Measurements from ENCODE around the gene FBXO31.
A peak's percentile ranks its signal among the peaks of the same experiment; 100 is the strongest.

The FBXO31 gene

GRCh38 chr16:87384162-87384874, 742 bp upstream of the FBXO31 start:
- H4K20me1 ChIP-seq (ENCODE audit: insufficient read depth, low read length) = peaks cover 25% of the 10 kb centered on the region; the same call in 1 of the 2 replicates
- H3K4me1 ChIP-seq (ENCODE audit: insufficient read depth, low read length) = peaks cover 65% of the 10 kb centered on the region
- peak overlapping the region; percentile 78 for H3K9ac ChIP-seq (ENCODE audit: low read depth, low read length)
- peaks cover 70% of the 10 kb centered on the region for H3K79me2 ChIP-seq (ENCODE audit: insufficient read depth, low read length)
- peak overlapping the region; percentile 54 to 77 for H3K4me3 ChIP-seq (ENCODE audit: low read depth in 1 of 2, low read length in 2 of 2)
- peaks cover 2% of the 10 kb centered on the region for H3K36me3 ChIP-seq (ENCODE audit: insufficient read depth, low read length)
- peak; percentile 33 for ATAC-seq (ENCODE audit: insufficient read depth, low read depth)
- peak overlapping the region; percentile 84 for H3K27ac ChIP-seq (ENCODE audit: low read length)
- H3K9me3 ChIP-seq (ENCODE audit: insufficient read depth, low read length, severe bottlenecking) = no peaks in the 10 kb centered on the region
- H3K4me2 ChIP-seq (ENCODE audit: insufficient read depth, low read length) = peak overlapping the region; percentile 93
- peak overlapping the region; percentile 77 for H2AFZ ChIP-seq (ENCODE audit: low read depth, low read length)
- DNase-seq = no peak
- TF ChIP-seq EZH2 (IDR thresholded peaks at IDR 0.05; ENCODE audit: borderline replicate concordance, low read depth, low read length, severe bottlenecking) (no peak), CTCF (IDR thresholded peaks at IDR 0.05; ENCODE audit: borderline replicate concordance, extremely low read depth, low read length, poor library complexity, severe bottlenecking) (no peak)
- no peaks in the 10 kb centered on the region for H3K27me3 ChIP-seq (ENCODE audit: insufficient read depth, low read length, poor library complexity)

GRCh38 chr16:87382023-87382785, 1.4 kb downstream of the FBXO31 start:
- TF ChIP-seq EZH2 (IDR thresholded peaks at IDR 0.05; ENCODE audit: borderline replicate concordance, low read depth, low read length, severe bottlenecking) (no peak), CTCF (IDR thresholded peaks at IDR 0.05; ENCODE audit: borderline replicate concordance, extremely low read depth, low read length, poor library complexity, severe bottlenecking) (no peak)
- Histone ChIP-seq H4K20me1 (ENCODE audit: insufficient read depth, low read length) (peaks cover 33% of the 10 kb centered on the region; the same call in 1 of the 2 replicates), H3K4me1 (ENCODE audit: insufficient read depth, low read length) (peaks cover 44% of the 10 kb centered on the region), H3K9me3 (ENCODE audit: insufficient read depth, low read length, severe bottlenecking) (no peaks in the 10 kb centered on the region), H3K36me3 (ENCODE audit: insufficient read depth, low read length) (peaks cover 8% of the 10 kb centered on the region), H2AFZ (ENCODE audit: low read depth, low read length) (no peak overlapping the region), H3K4me2 (ENCODE audit: insufficient read depth, low read length) (peak overlapping the region; percentile 93), H3K79me2 (ENCODE audit: insufficient read depth, low read length) (peaks cover 83% of the 10 kb centered on the region), H3K9ac (ENCODE audit: low read depth, low read length) (peak overlapping the region; percentile 78), H3K4me3 (ENCODE audit: low read depth in 1 of 2, low read length in 2 of 2) (peak overlapping the region; percentile 54 to 77; a peak in 3 of 4 replicates), H3K27me3 (ENCODE audit: insufficient read depth, low read length, poor library complexity) (no peaks in the 10 kb centered on the region), H3K27ac (ENCODE audit: low read length) (peak overlapping the region; percentile 65)
- DNase-seq (no peak), ATAC-seq (ENCODE audit: insufficient read depth, low read depth) (no peak)

DNA sequence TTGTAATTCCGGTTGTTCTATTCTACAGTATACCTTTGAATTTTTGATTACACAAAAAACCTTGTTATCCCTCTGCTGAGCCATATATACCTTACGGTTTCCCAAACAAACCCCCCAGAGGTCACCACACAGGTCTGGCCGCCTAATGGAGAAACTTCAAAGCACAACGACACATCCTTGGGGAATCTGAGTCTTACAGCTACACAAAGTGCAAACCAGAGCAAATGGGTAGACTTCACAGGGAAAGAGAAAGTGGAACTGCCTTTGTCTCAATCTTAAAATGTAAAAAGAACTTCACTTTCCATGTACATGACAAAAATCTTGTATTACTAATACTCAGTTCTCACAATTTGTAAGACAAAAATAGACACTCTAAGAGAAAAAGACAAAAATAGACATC, 2.7 kb downstream of the FBXO31 start:
- H3K27ac ChIP-seq (ENCODE audit: low read length) = no peak overlapping the region
- H4K20me1 ChIP-seq (ENCODE audit: insufficient read depth, low read length) = peaks cover 43% of the 10 kb centered on the region; the same call in 1 of the 2 replicates
- no peak for ATAC-seq (ENCODE audit: insufficient read depth, low read depth)

More for the DNA sequence above, 2.7 kb downstream of the FBXO31 start:
- Histone ChIP-seq H3K79me2 (ENCODE audit: insufficient read depth, low read length) (peaks cover 87% of the 10 kb centered on the region), H3K4me1 (ENCODE audit: insufficient read depth, low read length) (peaks cover 34% of the 10 kb centered on the region), H2AFZ (ENCODE audit: low read depth, low read length) (no peak overlapping the region), H3K4me2 (ENCODE audit: insufficient read depth, low read length) (peak overlapping the region; percentile 93), H3K4me3 (ENCODE audit: low read depth in 1 of 2, low read length in 2 of 2) (no peak overlapping the region), H3K9ac (ENCODE audit: low read depth, low read length) (0 out of 2 replicates have a peak overlapping the region, but pooled peaks have one; percentile 2), H3K27me3 (ENCODE audit: insufficient read depth, low read length, poor library complexity) (no peaks in the 10 kb centered on the region), H3K9me3 (ENCODE audit: insufficient read depth, low read length, severe bottlenecking) (no peaks in the 10 kb centered on the region), H3K36me3 (ENCODE audit: insufficient read depth, low read length) (peaks cover 14% of the 10 kb centered on the region)
- no peak for DNase-seq
- TF ChIP-seq EZH2 (IDR thresholded peaks at IDR 0.05; ENCODE audit: borderline replicate concordance, low read depth, low read length, severe bottlenecking) (no peak), CTCF (IDR thresholded peaks at IDR 0.05; ENCODE audit: borderline replicate concordance, extremely low read depth, low read length, poor library complexity, severe bottlenecking) (no peak)
